Measurements from ENCODE around the gene SF3A2.

GRCh38 chr19:2228157-2229030 lies 8.2 kb upstream of the SF3A2 start:
- no peak for TF ChIP-seq CTCF (tag by site-specific recombination; IDR thresholded peaks at IDR 0.05)
- TF ChIP-seq ATF2 (tag by site-specific recombination; IDR thresholded peaks at IDR 0.05; ENCODE audit: low read depth) = no peak
- TF ChIP-seq INSM2 (tag by site-specific recombination; IDR thresholded peaks at IDR 0.05) = no peak
- TF ChIP-seq ZBTB26 (tag by site-specific recombination; optimal IDR thresholded peaks at IDR 0.05) = no peak
- no peak for TF ChIP-seq TSHZ1 (tag by site-specific recombination; IDR thresholded peaks at IDR 0.05; ENCODE audit: borderline replicate concordance)
- TF ChIP-seq ZNF140 (tag by site-specific recombination; IDR thresholded peaks at IDR 0.05) = no peak
